ENCODE data around the gene GIPC3.
"Not testable (repeated sequence)": the region's sequence is repeated elsewhere in the genome, so short reads cannot be mapped to it uniquely, and the experiment has no call there.

GIPC3 gene

DNA sequence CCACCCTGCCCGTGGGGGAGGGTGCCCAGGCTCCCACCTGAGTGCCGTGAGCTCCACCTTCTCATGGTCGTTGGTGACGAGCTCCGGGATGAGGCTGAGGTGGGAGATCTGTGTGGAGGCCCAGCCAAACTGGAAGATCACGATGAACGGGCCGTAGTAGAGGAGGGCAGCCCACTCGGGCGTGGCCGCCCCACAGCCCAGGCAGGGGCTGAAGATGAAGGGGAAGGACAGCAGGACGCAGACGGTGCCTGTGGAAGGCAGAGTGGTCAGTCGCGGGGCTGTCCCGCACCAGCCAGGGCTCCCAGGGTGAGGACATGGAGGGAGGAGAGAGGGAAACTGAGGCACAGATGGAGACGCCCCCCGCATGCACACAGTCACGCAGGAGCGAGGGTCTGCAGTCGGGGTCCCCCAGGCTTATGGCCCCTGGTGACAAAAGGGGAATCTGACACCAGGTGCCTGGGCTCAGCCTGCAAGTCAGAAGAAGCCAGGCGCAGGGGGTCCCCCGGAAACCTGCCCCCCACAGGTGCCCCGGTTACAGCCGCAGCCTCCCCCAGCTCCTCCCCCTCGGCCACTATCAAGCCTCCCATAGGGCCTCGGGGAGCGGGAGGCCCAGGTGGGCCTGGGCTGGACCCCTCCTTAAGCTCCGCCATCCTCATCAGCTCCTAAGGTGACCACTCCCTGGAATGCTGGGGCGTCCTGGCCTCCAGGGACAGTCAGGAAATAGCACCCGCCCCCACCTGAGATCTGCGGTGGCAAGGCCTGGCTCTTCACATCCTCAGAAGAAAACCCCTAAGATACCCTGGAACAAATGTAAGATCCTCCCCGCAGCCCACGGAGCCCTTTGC is 34.1 kb upstream of the GIPC3 start:
- no peak for DNase-seq

DNA sequence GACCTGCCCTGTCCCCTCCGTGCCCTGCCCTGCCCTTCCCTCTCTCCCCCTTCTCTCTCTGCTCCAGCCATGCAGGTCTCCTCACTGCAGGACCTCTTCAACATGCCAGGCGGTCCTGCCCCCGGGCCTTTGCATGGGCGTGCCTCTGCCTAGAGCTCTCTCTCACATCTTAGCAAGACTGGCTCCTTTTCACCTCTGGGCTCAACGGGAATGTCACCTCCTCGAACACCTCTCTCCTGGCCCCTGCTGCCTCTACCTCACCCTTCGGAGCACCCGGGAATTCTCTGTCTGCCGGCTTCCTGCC is 33.5 kb upstream of the GIPC3 start:
- DNase-seq: no peak

DNA sequence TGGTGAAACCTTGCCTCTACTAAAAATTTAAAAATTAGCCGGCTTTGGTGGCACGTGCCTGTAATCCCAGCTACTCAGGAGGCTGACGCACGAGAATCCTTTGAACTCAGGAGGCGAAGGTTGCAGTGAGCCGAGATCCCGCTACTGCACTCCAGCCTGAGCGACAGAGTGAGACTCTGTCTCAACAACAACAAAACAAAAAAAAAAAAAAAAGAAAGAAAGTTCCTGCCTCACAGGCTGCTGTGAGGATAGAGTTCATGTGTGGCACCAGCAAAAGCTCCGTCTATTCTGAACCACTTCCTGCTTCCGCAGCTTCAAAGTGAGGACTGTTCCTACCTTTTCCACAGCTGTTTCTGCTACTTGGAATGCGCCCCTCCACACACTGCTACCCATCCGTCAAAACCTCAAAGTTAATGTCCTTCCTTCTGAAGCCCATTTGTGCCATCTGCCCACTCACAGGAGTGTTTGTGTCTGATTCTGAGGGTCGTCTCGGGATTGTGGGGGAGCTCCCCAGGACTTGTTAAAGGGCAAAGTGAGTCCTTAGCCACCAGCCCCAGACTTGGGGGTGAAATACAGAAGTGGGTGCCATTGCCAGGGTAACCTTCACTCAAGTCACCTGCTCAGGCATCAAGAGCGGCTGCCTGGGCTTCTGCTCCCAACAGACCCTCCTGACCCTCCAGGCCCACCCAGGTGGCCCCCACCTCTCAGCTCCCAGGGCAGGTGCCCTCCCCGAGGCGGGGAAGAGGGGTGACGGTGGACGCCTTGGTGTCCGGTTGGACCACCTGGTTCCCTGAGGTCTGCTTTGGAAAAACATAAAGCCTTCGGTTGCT is 30.8 kb upstream of the GIPC3 start:
- DNase-seq: no peak

- no peak for DNase-seq
Measured at GRCh38 chr19:3555653-3556422, 29.4 kb upstream of the GIPC3 start.

- DNase-seq: no peak
Measured at GRCh38 chr19:3556423-3556977, 28.8 kb upstream of the GIPC3 start.

- no peak for DNase-seq
Measured at GRCh38 chr19:3556978-3557460, 28.3 kb upstream of the GIPC3 start.

DNA sequence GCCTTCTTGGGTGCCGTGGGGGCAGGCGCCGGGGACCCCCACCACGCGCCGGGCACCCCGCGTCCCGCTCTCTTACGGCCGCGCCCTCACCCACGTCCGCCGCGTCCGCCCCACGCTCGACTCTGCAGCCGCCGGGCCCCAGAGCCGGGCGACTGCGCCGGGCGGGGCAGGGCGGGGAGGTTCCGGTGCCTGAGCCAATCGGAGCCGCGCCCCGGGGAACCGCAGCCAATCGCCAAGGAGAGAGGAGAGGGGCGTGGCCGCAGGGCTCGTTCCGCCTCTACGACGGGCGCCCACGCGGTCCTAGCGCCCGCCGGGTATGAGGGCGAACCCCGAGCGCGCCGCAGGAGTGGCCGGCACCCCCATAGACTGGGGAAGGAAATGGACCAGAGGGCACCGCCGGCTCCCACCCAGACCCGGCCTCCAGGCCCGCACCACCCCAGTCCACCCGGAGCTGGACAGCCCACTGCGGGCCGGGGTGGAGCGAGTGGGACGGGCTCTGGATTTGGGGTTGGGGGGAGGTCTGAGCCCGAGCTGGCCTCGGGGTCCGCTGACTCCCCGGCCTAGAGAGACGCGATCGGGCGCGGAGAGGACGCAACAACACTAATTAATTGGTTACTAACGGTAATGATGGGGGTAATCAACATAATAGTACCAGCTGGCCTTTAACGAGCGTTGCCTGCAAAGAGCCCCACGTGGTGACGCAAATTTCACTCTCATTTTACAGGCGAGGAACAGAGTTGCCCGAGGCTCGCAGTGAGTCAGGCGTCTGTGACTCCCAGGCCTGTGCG is 27.6 kb upstream of the GIPC3 start, which contains the start of gene MFSD12:
Gene MFSD12 (minus strand): TSS at position 126 of the 788 bp plus-strand sequence. CDS start 183 bp downstream, outside the sequence.
- peak; percentile 59 for DNase-seq

- no peak for DNase-seq
Measured at GRCh38 chr19:3563709-3564524, 21.4 kb upstream of the GIPC3 start.

GRCh38 chr19:3565139-3565538 is 20.1 kb upstream of the GIPC3 start:
- DNase-seq: no peak

- not testable (repeated sequence) for DNase-seq
Measured at GRCh38 chr19:3570042-3570441, 15.2 kb upstream of the GIPC3 start.

- no peak for DNase-seq
Measured at GRCh38 chr19:3570606-3571011, 14.7 kb upstream of the GIPC3 start.

- peak; percentile 87 for DNase-seq
Measured at GRCh38 chr19:3572132-3572854, 13.0 kb upstream of the GIPC3 start.

DNA sequence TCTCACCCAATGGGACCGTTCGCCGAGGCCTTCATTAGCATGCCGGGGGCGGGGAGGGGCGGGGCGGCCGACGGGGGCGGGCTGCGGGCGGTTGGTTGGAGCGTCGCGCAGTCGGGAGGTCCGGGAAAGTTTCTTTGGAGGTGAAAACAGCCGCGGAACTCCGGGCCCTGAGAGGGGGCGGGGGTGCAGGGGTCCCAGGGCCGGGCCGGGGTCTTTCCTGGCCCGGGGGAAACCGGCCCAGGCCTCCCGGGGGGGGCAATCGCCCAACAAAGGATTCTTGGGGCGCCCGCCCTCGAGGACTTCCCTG is 12.5 kb upstream of the GIPC3 start, which contains the start of gene HMG20B:
Gene HMG20B (plus strand): TSS at position 90 of the 307 bp plus-strand sequence. CDS start 366 bp downstream, outside the sequence.
- DNase-seq: no peak

DNA sequence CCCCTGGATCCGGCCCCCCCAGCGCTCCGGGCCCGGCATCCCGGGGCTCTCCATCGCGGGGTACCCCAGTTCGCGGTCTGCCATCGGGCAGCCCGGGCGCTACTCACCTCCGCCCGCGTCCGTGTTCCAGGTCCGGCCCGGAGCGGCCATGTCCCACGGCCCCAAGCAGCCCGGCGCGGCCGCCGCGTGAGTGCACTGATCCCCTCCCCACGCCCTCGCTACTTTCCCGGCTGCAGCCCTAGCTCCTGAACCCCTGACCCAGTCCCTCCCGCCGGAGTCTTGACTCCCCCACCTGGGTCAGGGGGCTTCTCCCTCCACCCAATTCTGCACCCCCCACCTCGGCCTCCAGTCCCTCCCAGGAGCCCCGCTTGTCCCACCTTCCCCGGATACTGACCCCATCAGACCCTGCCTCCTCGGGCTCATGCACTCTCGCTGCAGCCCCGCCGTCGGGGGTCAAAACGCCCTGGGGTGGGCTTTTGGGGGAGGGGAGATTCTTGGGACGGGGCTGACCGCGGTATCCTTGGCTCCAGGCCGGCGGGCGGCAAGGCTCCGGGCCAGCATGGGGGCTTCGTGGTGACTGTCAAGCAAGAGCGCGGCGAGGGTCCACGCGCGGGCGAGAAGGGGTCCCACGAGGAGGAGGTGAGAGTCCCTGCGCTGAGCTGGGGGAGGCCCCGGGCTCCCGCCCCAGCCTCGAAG is 12.0 kb upstream of the GIPC3 start:
- no peak for DNase-seq

DNA sequence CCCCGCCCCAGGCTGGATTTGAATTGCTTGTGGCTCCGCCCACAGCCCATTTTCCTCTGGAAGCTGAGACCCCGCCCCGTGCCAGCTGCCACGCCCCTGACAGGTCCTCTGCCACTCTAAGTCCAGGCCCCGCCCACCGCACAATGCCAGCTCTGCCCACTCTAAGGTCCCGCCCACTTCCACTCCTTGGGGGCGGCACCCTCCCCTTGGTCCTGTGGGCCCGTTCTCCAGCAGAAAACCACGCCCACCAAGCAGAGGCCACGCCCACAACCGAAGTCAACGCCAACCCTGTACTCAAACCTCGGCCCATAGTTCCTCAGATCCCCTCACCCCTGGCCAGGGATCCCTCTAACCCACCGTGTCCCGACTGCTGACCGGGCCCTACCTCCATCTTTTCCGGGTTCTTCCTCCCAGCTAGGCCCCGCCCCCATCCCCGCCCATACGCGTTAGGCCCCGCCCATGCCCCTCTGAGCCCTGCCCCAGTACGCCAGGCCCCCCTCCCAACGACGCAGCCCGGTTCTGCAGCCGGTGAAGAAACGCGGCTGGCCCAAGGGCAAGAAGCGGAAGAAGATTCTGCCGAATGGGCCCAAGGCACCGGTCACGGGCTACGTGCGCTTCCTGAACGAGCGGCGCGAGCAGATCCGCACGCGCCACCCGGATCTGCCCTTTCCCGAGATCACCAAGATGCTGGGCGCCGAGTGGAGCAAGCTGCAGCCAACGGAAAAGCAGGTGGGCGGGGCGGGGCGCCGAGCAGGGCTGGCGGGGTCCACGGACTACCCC is 11.2 kb upstream of the GIPC3 start:
- DNase-seq: peak; percentile 57

DNA sequence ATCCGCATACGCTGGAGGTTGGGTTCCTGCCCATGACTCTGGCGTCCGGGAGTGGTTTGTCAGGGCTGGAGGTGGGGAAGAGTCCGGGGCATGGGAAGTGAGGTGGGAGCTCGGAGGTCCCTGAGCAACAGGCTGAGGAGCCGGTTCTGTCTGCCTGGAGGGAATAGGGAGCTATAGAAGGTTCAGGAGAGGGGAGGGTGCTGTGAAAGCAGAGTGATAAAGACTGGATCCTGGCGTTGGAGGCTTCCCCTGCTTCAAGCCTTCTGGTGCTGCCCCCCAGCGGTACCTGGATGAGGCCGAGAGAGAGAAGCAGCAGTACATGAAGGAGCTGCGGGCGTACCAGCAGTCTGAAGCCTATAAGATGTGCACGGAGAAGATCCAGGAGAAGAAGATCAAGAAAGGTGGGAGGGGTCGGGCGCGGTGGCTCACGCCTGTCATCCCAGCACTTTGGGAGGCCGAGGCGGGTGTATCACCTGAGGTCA is 10.0 kb upstream of the GIPC3 start:
- no peak for DNase-seq

GRCh38 chr19:3575949-3576673 is 9.2 kb upstream of the GIPC3 start:
- no peak for DNase-seq
